ENCODE data around the gene MUC2.

The MUC2 gene

GRCh38 chr11:1038921-1039320 lies 35.8 kb upstream of the MUC2 start:
- H4K20me1 ChIP-seq (ENCODE audit: insufficient read depth, low read length, poor library complexity, severe bottlenecking): no peaks in the 10 kb centered on the region
- no peaks in the 10 kb centered on the region for H3K9me2 ChIP-seq (replicated peaks; ENCODE audit: low read depth, low read length)
- no peak overlapping the region for H3K4me3 ChIP-seq (ENCODE audit: low read length, poor library complexity, severe bottlenecking)
- no peak overlapping the region for H2AFZ ChIP-seq (ENCODE audit: low read length)
- H3K79me2 ChIP-seq (ENCODE audit: insufficient read depth, low read length): no peaks in the 10 kb centered on the region
- H3F3A ChIP-seq (ENCODE audit: low read depth): no peaks in the 10 kb centered on the region
- no peak overlapping the region for H3K4me2 ChIP-seq (ENCODE audit: low read depth, low read length, poor library complexity, severe bottlenecking)
- no peaks in the 10 kb centered on the region for H3K36me3 ChIP-seq (ENCODE audit: insufficient read depth, low read length)
- H3K9ac ChIP-seq (ENCODE audit: low read depth, low read length, poor library complexity, severe bottlenecking): no peak overlapping the region
- no peaks in the 10 kb centered on the region for H3K27me3 ChIP-seq (ENCODE audit: insufficient read depth, low read length, poor library complexity, severe bottlenecking)
- H3K4me1 ChIP-seq (ENCODE audit: insufficient read depth, low read length, poor library complexity, severe bottlenecking): no peaks in the 10 kb centered on the region
- no peaks in the 10 kb centered on the region for H3K9me3 ChIP-seq (ENCODE audit: insufficient read depth, low read depth, low read length)
- TF ChIP-seq EZH2phosphoT487 (IDR thresholded peaks at IDR 0.05; ENCODE audit: borderline replicate concordance): no peak
- TF ChIP-seq, protein P1, sequence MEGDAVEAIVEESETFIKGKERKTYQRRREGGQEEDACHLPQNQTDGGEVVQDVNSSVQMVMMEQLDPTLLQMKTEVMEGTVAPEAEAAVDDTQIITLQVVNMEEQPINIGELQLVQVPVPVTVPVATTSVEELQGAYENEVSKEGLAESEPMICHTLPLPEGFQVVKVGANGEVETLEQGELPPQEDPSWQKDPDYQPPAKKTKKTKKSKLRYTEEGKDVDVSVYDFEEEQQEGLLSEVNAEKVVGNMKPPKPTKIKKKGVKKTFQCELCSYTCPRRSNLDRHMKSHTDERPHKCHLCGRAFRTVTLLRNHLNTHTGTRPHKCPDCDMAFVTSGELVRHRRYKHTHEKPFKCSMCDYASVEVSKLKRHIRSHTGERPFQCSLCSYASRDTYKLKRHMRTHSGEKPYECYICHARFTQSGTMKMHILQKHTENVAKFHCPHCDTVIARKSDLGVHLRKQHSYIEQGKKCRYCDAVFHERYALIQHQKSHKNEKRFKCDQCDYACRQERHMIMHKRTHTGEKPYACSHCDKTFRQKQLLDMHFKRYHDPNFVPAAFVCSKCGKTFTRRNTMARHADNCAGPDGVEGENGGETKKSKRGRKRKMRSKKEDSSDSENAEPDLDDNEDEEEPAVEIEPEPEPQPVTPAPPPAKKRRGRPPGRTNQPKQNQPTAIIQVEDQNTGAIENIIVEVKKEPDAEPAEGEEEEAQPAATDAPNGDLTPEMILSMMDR (conservative IDR thresholded peaks at IDR 0.05; ENCODE audit: low read length): no peak

DNA sequence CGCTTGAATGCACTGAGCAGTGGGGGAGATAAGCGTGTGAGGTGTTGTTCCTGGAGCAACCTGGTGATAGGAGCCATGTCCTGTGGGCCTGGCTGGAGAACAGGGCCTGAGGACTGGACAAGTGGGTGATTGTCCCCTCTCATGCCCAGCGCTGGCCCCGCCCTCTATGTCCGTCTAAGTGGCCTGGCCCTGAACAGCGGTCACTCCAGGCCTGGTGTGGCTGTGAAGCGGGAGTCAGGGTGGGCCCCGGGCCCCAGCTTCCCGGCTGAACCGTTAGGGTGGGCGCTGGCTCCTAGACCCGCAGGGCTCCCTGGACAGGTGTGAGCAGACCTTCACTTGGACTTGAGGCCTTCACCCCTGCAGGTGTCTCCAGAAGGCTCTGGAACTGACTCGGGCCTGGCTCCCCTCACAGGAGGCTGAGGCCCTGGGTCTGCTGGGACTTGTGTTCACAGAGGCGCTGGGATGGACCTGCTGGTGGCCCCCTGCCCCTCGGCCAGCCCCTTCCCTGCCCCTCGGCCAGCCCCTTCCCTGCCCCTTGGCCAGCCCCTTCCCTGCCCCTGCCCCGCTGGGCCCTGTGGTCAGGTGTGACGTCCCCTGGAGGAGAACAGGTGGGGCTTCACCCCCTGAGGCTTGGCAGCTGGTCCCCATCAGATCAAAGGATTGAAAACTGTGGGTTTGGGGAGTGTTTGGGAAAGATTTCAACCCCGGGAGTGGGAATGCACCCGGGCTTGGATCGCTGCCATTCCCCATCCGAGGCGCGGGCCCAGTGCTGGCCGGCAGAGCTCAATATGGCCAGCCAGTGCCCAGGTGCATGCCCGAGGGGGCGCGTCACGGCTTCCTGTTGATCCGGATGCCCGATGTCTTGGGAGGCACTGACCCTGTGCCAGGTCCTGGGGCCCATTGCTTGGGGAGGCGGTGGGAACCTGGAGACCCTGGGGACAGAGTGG lies 34.9 kb upstream of the MUC2 start:
- no peak overlapping the region for H3K4me3 ChIP-seq (ENCODE audit: low read length, poor library complexity, severe bottlenecking)
- no peak overlapping the region for H3K4me2 ChIP-seq (ENCODE audit: low read depth, low read length, poor library complexity, severe bottlenecking)
- H3F3A ChIP-seq (ENCODE audit: low read depth): no peaks in the 10 kb centered on the region
- no peaks in the 10 kb centered on the region for H3K27me3 ChIP-seq (ENCODE audit: insufficient read depth, low read length, poor library complexity, severe bottlenecking)
- no peaks in the 10 kb centered on the region for H3K9me3 ChIP-seq (ENCODE audit: insufficient read depth, low read depth, low read length)
- H2AFZ ChIP-seq (ENCODE audit: low read length): no peak overlapping the region
- H3K9ac ChIP-seq (ENCODE audit: low read depth, low read length, poor library complexity, severe bottlenecking): no peak overlapping the region
- H3K79me2 ChIP-seq (ENCODE audit: insufficient read depth, low read length): no peaks in the 10 kb centered on the region
- no peaks in the 10 kb centered on the region for H4K20me1 ChIP-seq (ENCODE audit: insufficient read depth, low read length, poor library complexity, severe bottlenecking)
- TF ChIP-seq, protein P1 (conservative IDR thresholded peaks at IDR 0.05; ENCODE audit: low read length): no peak
- no peak for TF ChIP-seq EZH2phosphoT487 (IDR thresholded peaks at IDR 0.05; ENCODE audit: borderline replicate concordance)
- no peaks in the 10 kb centered on the region for H3K36me3 ChIP-seq (ENCODE audit: insufficient read depth, low read length)
- H3K9me2 ChIP-seq (replicated peaks; ENCODE audit: low read depth, low read length): no peaks in the 10 kb centered on the region
- no peaks in the 10 kb centered on the region for H3K4me1 ChIP-seq (ENCODE audit: insufficient read depth, low read length, poor library complexity, severe bottlenecking)

DNA sequence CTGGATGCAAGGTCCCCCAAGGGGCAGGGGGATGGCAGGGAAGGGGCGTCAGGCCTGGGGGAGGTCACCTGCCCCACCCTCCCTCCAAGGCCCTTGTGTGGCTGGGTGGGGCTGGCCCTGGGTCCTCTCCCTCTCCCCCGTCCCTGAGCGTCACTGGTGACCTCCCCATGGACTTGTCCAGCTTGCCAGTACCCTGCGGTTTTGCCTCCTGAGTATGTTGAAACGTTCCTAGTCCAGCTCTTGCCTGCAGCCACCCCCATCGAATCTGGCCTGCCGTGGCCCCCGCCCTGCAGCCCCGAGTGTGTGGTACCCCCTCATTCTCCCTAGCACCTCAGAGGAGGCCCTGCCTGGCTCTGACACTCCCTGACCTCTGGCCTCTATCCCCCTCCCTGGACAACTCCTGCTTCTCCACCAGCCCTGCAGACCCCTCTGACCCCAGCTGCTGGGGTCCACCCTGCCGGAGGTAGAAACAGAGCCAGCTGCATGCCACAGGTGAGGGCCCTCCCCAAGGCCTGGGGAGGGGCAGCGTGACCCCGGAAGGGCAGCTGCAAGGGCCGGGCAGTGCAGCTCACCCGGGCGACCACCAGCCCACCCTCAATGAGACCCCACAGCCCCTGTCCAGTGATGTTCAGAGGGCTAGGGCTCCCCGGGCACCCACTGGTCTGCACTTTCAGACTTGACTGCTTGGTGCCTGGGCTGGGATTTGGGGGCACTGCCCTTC lies 34.1 kb upstream of the MUC2 start:
- Histone ChIP-seq H3K9me3 (ENCODE audit: insufficient read depth, low read depth, low read length) (no peaks in the 10 kb centered on the region), H3K79me2 (ENCODE audit: insufficient read depth, low read length) (no peaks in the 10 kb centered on the region), H3K27me3 (ENCODE audit: insufficient read depth, low read length, poor library complexity, severe bottlenecking) (no peaks in the 10 kb centered on the region), H2AFZ (ENCODE audit: low read length) (no peak overlapping the region), H3K9me2 (replicated peaks; ENCODE audit: low read depth, low read length) (no peaks in the 10 kb centered on the region), H3K4me1 (ENCODE audit: insufficient read depth, low read length, poor library complexity, severe bottlenecking) (no peaks in the 10 kb centered on the region), H3K4me3 (ENCODE audit: low read length, poor library complexity, severe bottlenecking) (no peak overlapping the region), H3K4me2 (ENCODE audit: low read depth, low read length, poor library complexity, severe bottlenecking) (no peak overlapping the region), H4K20me1 (ENCODE audit: insufficient read depth, low read length, poor library complexity, severe bottlenecking) (no peaks in the 10 kb centered on the region), H3K36me3 (ENCODE audit: insufficient read depth, low read length) (no peaks in the 10 kb centered on the region), H3F3A (ENCODE audit: low read depth) (no peaks in the 10 kb centered on the region), H3K9ac (ENCODE audit: low read depth, low read length, poor library complexity, severe bottlenecking) (no peak overlapping the region)
- TF ChIP-seq, protein P1 (conservative IDR thresholded peaks at IDR 0.05; ENCODE audit: low read length): no peak
- TF ChIP-seq EZH2phosphoT487 (IDR thresholded peaks at IDR 0.05; ENCODE audit: borderline replicate concordance): no peak
